B cell (primary cell): ENCODE measurements around the gene BEST1. TPM values are rescaled to one million over a fixed set of nuclear protein-coding genes. Genes with fewer than 3 reads are reported as not detected.

Source experiments
- ATAC-seq: fragments of 200-7000 bp; cut with Tn5 transposase; one replicate; pipeline ENCODE4 v1.10.0; 2021; ENCODE audit warnings: low read depth, mild to moderate bottlenecking, moderate number of reproducible peaks, moderate library complexity
- CTCF ChIA-PET: fragments of 350-600 bp; sonication (Branson Sonifier 250); formaldehyde crosslinking; loops from one replicate; lab custom pipeline; 2021; ENCODE audit warnings: antibody characterized with exemption, inconsistent platforms; lab: Charles Lee
- POLR2A ChIA-PET: fragments of 350-600 bp; sonication (Branson Sonifier 250); formaldehyde crosslinking; loops from one replicate; lab custom pipeline; 2021; ENCODE audit warnings: antibody characterized with exemption; lab: Charles Lee
- DNase-seq: peaks from one replicate; pipeline ENCODE4 v3.0.0; 2013
- H2AFZ ChIP-seq: 2 replicates; pipeline ENCODE4 v1.6.1; 2012; ENCODE audit warnings: mild to moderate bottlenecking, low read depth, low read length; ENCODE audit not compliant: insufficient read depth, poor library complexity, severe bottlenecking
- H3K27ac ChIP-seq, 2 donors: 1 replicate in 1 of 2; 2 replicates in 1 of 2; pipeline ENCODE4 v1.5.1; 2012 to 2013; ENCODE audit warnings: low read length in 2 of 2, mild to moderate bottlenecking in 2 of 2, moderate library complexity in 1 of 2
- H3K27me3 ChIP-seq, 4 experiments: fragments of 200-600 bp in 1 of 4; sonication (generic) in 1 of 4; replicated peaks in 1 of 4; 1 replicate in 2 of 4; 2 replicates in 2 of 4; pipeline versions ENCODE4 v1.6.1 to v1.7.0; 2013 to 2016; ENCODE audit warnings: low read length in 3 of 4, mild to moderate bottlenecking in 2 of 4, mixed read lengths in 1 of 4, moderate library complexity in 1 of 4; ENCODE audit not compliant: insufficient read depth in 4 of 4, control insufficient read depth in 3 of 4; ENCODE audit errors: control extremely low read depth in 1 of 4
- H3K36me3 ChIP-seq, 2 experiments: replicated peaks in 1 of 2; 1 replicate in 1 of 2; 2 replicates in 1 of 2; pipeline versions ENCODE4 v1.6.1 to v1.7.1; 2013; ENCODE audit warnings: low read length in 1 of 2; ENCODE audit not compliant: insufficient read depth in 2 of 2, control insufficient read depth in 1 of 2; ENCODE audit errors: control extremely low read depth in 1 of 2, extremely low read depth in 1 of 2
- H3K4me1 ChIP-seq, 2 donors: fragments of 200-600 bp in 1 of 2; sonication (generic) in 1 of 2; 1 replicate in 1 of 2; 2 replicates in 1 of 2; pipeline versions ENCODE4 v1.5.1 to v1.6.1; 2013 to 2017; ENCODE audit warnings: low read length in 2 of 2; ENCODE audit not compliant: control insufficient read depth in 2 of 2, insufficient read depth in 2 of 2
- H3K4me2 ChIP-seq: replicated peaks from 2 replicates; pipeline ENCODE3; 2012; ENCODE audit warnings: mild to moderate bottlenecking, low read depth, low read length; ENCODE audit not compliant: poor library complexity, severe bottlenecking
- H3K4me3 ChIP-seq, 5 experiments: fragments of 200-600 bp in 1 of 5; sonication (generic) in 1 of 5; 1 replicate in 3 of 5; 2 replicates in 2 of 5; pipeline versions ENCODE4 v1.5.1 to v1.7.0; 2011 to 2016; ENCODE audit warnings: low read length in 4 of 5, mild to moderate bottlenecking in 4 of 5, low read depth in 2 of 5, control low read depth in 1 of 5, moderate library complexity in 1 of 5; ENCODE audit not compliant: insufficient read depth in 1 of 5; ENCODE audit errors: control extremely low read depth in 1 of 5, extremely low read depth in 1 of 5
- H3K79me2 ChIP-seq: fragments of 200-600 bp; sonication (generic); one replicate; pipeline ENCODE4 v1.6.0; 2016; ENCODE audit warnings: low read length; ENCODE audit not compliant: control insufficient read depth, insufficient read depth
- H3K9ac ChIP-seq: fragments of 200-600 bp; sonication (generic); 2 replicates; pipeline ENCODE4 v1.6.1; 2017; ENCODE audit warnings: mild to moderate bottlenecking, low read length, moderate library complexity
- H3K9me3 ChIP-seq, 3 donors: one replicate each; pipeline versions ENCODE4 v1.6.1 to v1.7.1; 2013; ENCODE audit warnings: low read length in 2 of 3; ENCODE audit not compliant: control insufficient read depth in 2 of 3, insufficient read depth in 1 of 3; ENCODE audit errors: control extremely low read depth in 1 of 3
- H4K20me1 ChIP-seq: 2 replicates; pipeline ENCODE4 v1.6.0; 2012; ENCODE audit warnings: mild to moderate bottlenecking, low read length; ENCODE audit not compliant: insufficient read depth, control insufficient read depth, poor library complexity, severe bottlenecking
- H3K27ac Mint-ChIP-seq: one replicate; pipeline ENCODE4 v1.8.0; 2021; ENCODE audit warnings: mixed read lengths
- H3K27me3 Mint-ChIP-seq: one replicate; pipeline ENCODE4 v1.8.0; 2021; ENCODE audit warnings: mixed read lengths
- H3K4me1 Mint-ChIP-seq: one replicate; pipeline ENCODE4 v1.8.0; 2021; ENCODE audit warnings: mixed read lengths
- H3K4me3 Mint-ChIP-seq: one replicate; pipeline ENCODE4 v1.8.0; 2021; ENCODE audit warnings: mixed read lengths
- H3K9me3 Mint-ChIP-seq: one replicate; pipeline ENCODE4 v1.8.0; 2022; ENCODE audit warnings: mixed read lengths; ENCODE audit not compliant: insufficient read depth
- EZH2 ChIP-seq: IDR thresholded peaks from 2 replicates; pipeline ENCODE4 v1.6.1; 2012; ENCODE audit warnings: borderline replicate concordance, low read depth, mild to moderate bottlenecking, moderate library complexity, low read length; ENCODE audit not compliant: insufficient read depth, poor library complexity, severe bottlenecking
- WGBS: methylation state at CpG from one replicate; pipeline ENCODE4 v1.1.5; 2013; ENCODE audit warnings: missing lambda C conversion rate; ENCODE audit not compliant: insufficient coverage; 5-methylcytosine and 5-hydroxymethylcytosine counted together
- intact Hi-C: fragments of 100-400 bp; cut with micrococcal nuclease; formaldehyde crosslinking; loops from one replicate; pipeline ENCODE4 v1.10.0; 2022
- polyA plus RNA-seq: library from polyadenylated mRNA; depleted of rRNA; stranded (reverse); fragments of >200 nt; gene quantifications from 2 replicates; pipeline ENCODE4 v1.2.3, GENCODE V29; 2012
- total RNA-seq, 2 donors: library from RNA; stranded (reverse); fragments of 120-200 nt in 1 of 2; gene quantifications; 1 replicate in 1 of 2; 2 replicates in 1 of 2; pipeline versions ENCODE4 v1.2.3 to v1.2.4, GENCODE V29; 2013 to 2022
- TF ChIP-seq, protein P1 (sequence below): fragments of 200-600 bp; IDR thresholded peaks from one replicate; pipeline ENCODE4 v1.8.0; 2022; ENCODE audit warnings: antibody characterized with exemption, mild to moderate bottlenecking

BEST1 gene
- total and polyA plus RNA-seq, 2 donors (not counting 1 experiment from before 2014, with no cell fraction given): 0.07 to 0.99 TPM

DNA sequence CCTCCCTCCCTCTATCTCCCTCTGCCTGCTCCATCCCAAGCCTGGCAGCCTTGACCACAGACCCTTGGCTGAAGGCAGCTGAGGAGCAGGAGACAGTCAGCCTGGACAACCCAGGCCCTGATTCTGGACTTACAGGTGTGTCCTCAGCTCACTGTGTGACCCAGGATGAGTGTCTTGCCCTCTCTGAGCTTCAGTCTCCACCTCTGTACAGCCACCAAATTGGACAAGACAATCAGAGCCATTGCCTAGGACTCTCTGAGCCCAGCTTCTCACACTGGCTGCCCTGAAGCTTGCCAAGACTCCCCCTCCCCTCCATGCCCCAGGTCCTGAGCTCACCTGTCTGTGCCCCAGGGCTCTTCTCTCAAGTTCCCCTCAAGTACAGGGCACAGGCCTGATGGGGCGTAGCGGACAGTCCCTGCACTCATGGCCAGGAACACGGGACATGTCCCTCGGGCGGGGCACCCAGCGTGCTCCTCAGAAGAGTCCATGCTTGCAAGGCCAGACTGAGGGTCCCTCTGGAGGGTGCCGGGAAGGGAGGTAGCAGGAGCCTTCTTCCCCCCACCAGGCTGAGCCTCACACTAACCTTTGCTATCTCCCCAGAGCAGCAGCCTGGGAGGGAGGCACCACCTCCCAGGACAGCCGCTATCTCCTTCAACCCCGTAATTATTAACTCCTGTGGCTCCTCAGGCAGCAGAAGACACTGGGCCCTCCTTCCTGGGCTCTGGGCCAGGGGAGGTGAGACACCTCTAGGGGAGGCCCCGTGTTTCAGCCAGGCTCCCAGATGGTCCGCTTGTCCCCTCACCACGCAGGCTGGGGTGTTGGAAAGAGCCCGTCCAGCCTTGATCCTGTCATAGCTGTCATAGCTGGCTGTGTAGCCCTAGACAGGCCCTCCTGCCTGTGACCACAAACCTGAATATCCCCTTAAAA is 30.2 kb upstream of the BEST1 start:
- no peaks in the 10 kb centered on the region for H3K36me3 ChIP-seq
- H3K4me3 ChIP-seq: no peak overlapping the region
- no peak for DNase-seq
- intact Hi-C loops: no loop called here
- no peaks in the 10 kb centered on the region for H3K9me3 Mint-ChIP-seq
- no peak overlapping the region for H3K27ac Mint-ChIP-seq
- H3K27me3 Mint-ChIP-seq: peaks cover 54% of the 10 kb centered on the region
- no peaks in the 10 kb centered on the region for H3K79me2 ChIP-seq
- H3K9ac ChIP-seq: no peak overlapping the region
- TF ChIP-seq, protein P1, sequence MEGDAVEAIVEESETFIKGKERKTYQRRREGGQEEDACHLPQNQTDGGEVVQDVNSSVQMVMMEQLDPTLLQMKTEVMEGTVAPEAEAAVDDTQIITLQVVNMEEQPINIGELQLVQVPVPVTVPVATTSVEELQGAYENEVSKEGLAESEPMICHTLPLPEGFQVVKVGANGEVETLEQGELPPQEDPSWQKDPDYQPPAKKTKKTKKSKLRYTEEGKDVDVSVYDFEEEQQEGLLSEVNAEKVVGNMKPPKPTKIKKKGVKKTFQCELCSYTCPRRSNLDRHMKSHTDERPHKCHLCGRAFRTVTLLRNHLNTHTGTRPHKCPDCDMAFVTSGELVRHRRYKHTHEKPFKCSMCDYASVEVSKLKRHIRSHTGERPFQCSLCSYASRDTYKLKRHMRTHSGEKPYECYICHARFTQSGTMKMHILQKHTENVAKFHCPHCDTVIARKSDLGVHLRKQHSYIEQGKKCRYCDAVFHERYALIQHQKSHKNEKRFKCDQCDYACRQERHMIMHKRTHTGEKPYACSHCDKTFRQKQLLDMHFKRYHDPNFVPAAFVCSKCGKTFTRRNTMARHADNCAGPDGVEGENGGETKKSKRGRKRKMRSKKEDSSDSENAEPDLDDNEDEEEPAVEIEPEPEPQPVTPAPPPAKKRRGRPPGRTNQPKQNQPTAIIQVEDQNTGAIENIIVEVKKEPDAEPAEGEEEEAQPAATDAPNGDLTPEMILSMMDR: no peak
- no peak for TF ChIP-seq EZH2
- H3K4me1 Mint-ChIP-seq: peaks cover 17% of the 10 kb centered on the region
- no peak overlapping the region for H3K4me3 Mint-ChIP-seq
- no peaks in the 10 kb centered on the region for H4K20me1 ChIP-seq
- H3K27me3 ChIP-seq: peaks cover 0 to 46% (median 20%) of the 10 kb centered on the region in 4 experiments
- H3K27ac ChIP-seq: no peak overlapping the region
- ChIA-PET POLR2A (no interaction called here), CTCF (interaction anchor here (0.9 to 1.5 kb wide), 2 partner anchors 21 to 162 kb away, joined by 3 to 5 read pairs; no protein-coding TSS in a partner anchor)
- H2AFZ ChIP-seq: no peak overlapping the region
- no peak for ATAC-seq
- H3K4me2 ChIP-seq: no peak overlapping the region
- H3K9me3 ChIP-seq: peaks cover 0 to 7% (median 0%) of the 10 kb centered on the region in 3 donors
- H3K4me1 ChIP-seq: peaks cover 8 to 11% of the 10 kb centered on the region in 2 donors
- WGBS: 93% methylated on average over 13 of the region's 13 CpGs

DNA sequence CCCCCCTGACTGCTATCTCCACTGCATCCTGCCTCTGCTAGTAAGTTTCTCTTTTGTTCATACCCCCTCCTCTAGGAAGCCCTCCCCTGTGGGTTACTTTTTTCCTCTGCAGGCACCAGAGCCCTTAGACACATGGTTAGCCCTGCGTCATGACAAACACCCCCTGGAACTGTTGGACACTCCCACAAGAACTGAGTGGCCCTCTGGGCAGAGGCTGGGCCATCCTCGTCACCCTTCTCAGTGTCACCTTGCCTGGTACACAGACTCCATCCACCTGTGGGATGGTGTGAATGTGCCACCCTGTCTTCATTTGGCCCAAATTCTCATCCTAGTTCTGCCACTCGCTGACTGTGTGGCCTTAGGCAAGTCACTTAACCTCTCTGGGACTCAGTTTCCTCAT is 28.7 kb upstream of the BEST1 start:
- intact Hi-C loops: no loop called here
- H3K4me1 Mint-ChIP-seq: peaks cover 17% of the 10 kb centered on the region
- POLR2A ChIA-PET: no interaction called here

More for the DNA sequence above, 28.7 kb upstream of the BEST1 start:
- Histone ChIP-seq H3K4me2 (no peak overlapping the region), H3K9ac (no peak overlapping the region), H3K27me3 (peaks cover 0 to 34% (median 17%) of the 10 kb centered on the region in 4 experiments), H3K4me3 (no peak overlapping the region), H3K9me3 (peaks cover 0 to 7% (median 0%) of the 10 kb centered on the region in 3 donors), H3K36me3 (no peaks in the 10 kb centered on the region), H4K20me1 (no peaks in the 10 kb centered on the region), H3K79me2 (no peaks in the 10 kb centered on the region), H3K27ac (no peak overlapping the region), H2AFZ (no peak overlapping the region), H3K4me1 (peaks cover 8 to 11% of the 10 kb centered on the region in 2 donors)
- 51% methylated on average over 2 of the region's 3 CpGs for WGBS
- DNase-seq: no peak
- ATAC-seq: no peak
- TF ChIP-seq, protein P1: no peak
- TF ChIP-seq EZH2: no peak
- H3K27ac Mint-ChIP-seq: no peak overlapping the region
- CTCF ChIA-PET: no interaction called here
- no peaks in the 10 kb centered on the region for H3K9me3 Mint-ChIP-seq
- peaks cover 45% of the 10 kb centered on the region for H3K27me3 Mint-ChIP-seq
- H3K4me3 Mint-ChIP-seq: no peak overlapping the region
